DOHH2 (cell line): ENCODE data around the gene P2RY13.

ENCODE experiments used
- H3F3A ChIP-seq: fragments of 200-600 bp; sonication (generic), shearing (Covaris generic); 2 replicates; pipeline ENCODE4 v1.6.0; 2016; ENCODE audit warnings: antibody characterized with exemption, mild to moderate bottlenecking; ENCODE audit not compliant: control insufficient read depth, insufficient read depth
- H3K27ac ChIP-seq: fragments of 200-600 bp; sonication (generic); 2 replicates; pipeline ENCODE4 v1.5.1; 2014; ENCODE audit warnings: low read depth, mild to moderate bottlenecking, low read length, moderate library complexity
- H3K27me3 ChIP-seq: fragments of 200-600 bp; sonication (generic); 2 replicates; pipeline ENCODE4 v1.6.1; 2014; ENCODE audit warnings: mild to moderate bottlenecking, low read length, mixed read lengths; ENCODE audit not compliant: control insufficient read depth
- H3K36me3 ChIP-seq: fragments of 200-600 bp; sonication (generic); 2 replicates; pipeline ENCODE4 v1.6.1; 2014; ENCODE audit warnings: mild to moderate bottlenecking, low read length, moderate library complexity, mixed read lengths; ENCODE audit not compliant: control insufficient read depth
- H3K4me1 ChIP-seq: fragments of 200-600 bp; sonication (generic); 2 replicates; pipeline ENCODE4 v1.6.1; 2014; ENCODE audit warnings: mild to moderate bottlenecking, low read length, mixed read lengths; ENCODE audit not compliant: control insufficient read depth
- H3K4me2 ChIP-seq: fragments of 200-600 bp; sonication (generic); 2 replicates; pipeline ENCODE4 v1.6.0; 2014; ENCODE audit warnings: mild to moderate bottlenecking, low read length, moderate library complexity
- H3K4me3 ChIP-seq: fragments of 200-600 bp; sonication (generic); 2 replicates; pipeline ENCODE4 v1.5.1; 2014; ENCODE audit warnings: mild to moderate bottlenecking, low read length, mixed read lengths
- H3K79me2 ChIP-seq: fragments of 200-600 bp; sonication (generic); 2 replicates; pipeline ENCODE4 v1.6.1; 2014; ENCODE audit warnings: mild to moderate bottlenecking, low read length, mixed read lengths; ENCODE audit not compliant: control insufficient read depth
- H3K9me2 ChIP-seq: fragments of 200-600 bp; sonication (generic); replicated peaks from 2 replicates; pipeline ENCODE4 v1.6.1; 2014; ENCODE audit warnings: mild to moderate bottlenecking, low read length, mixed read lengths; ENCODE audit not compliant: control insufficient read depth
- H3K9me3 ChIP-seq: fragments of 200-600 bp; sonication (generic); 2 replicates; pipeline ENCODE4 v1.6.1; 2014; ENCODE audit warnings: antibody characterized with exemption, low read length, mixed read lengths; ENCODE audit not compliant: control insufficient read depth, insufficient read depth
- H4K20me1 ChIP-seq: fragments of 200-600 bp; sonication (generic); 2 replicates; pipeline ENCODE4 v1.6.0; 2014; ENCODE audit warnings: low read depth, mild to moderate bottlenecking, antibody characterized with exemption, low read length, moderate library complexity; ENCODE audit not compliant: control insufficient read depth, insufficient read depth
- EZH2phosphoT487 ChIP-seq: fragments of 200-600 bp; sonication (generic); IDR thresholded peaks from 2 replicates; pipeline ENCODE4 v1.6.1; 2017; ENCODE audit warnings: borderline replicate concordance, mild to moderate bottlenecking, antibody characterized with exemption, low read length, moderate library complexity, mixed read lengths
- TF ChIP-seq, protein P1 (sequence below): fragments of 200-600 bp; sonication (generic); IDR thresholded peaks from one replicate; pipeline ENCODE4 v1.5.1; 2014; ENCODE audit warnings: antibody characterized with exemption, mild to moderate bottlenecking, low read depth, low read length; ENCODE audit not compliant: poor library complexity, severe bottlenecking

The P2RY13 gene

DNA sequence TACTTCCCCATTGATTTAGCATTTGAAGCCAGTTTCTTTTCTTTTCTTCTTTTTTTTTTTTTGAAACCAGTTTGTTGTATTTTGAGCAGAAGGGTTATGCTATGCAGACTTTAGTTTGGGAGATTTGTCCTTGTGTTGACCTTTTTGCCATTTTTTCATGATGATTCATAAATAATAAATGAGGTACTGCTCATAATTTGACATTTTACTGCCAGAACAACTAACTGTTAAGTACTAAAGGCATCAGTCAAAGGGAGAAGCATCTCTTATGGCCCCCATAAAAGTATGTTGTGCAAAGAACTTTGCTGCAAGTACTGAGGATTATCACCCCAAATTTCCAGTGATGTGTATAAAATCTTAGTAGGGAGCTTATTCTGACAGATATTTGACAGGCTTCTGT lies 11.0 kb downstream of the P2RY13 start:
- H3K4me3 ChIP-seq, result no peak overlapping the region
- H4K20me1 ChIP-seq, result no peaks in the 10 kb centered on the region
- no peak overlapping the region for H3K27ac ChIP-seq
- H3K4me2 ChIP-seq, result no peak overlapping the region
- H3K4me1 ChIP-seq, result no peaks in the 10 kb centered on the region
- no peaks in the 10 kb centered on the region for H3K79me2 ChIP-seq
- no peaks in the 10 kb centered on the region for H3K9me2 ChIP-seq
- H3F3A ChIP-seq, result no peaks in the 10 kb centered on the region
- TF ChIP-seq EZH2phosphoT487, result no peak
- TF ChIP-seq, protein P1, sequence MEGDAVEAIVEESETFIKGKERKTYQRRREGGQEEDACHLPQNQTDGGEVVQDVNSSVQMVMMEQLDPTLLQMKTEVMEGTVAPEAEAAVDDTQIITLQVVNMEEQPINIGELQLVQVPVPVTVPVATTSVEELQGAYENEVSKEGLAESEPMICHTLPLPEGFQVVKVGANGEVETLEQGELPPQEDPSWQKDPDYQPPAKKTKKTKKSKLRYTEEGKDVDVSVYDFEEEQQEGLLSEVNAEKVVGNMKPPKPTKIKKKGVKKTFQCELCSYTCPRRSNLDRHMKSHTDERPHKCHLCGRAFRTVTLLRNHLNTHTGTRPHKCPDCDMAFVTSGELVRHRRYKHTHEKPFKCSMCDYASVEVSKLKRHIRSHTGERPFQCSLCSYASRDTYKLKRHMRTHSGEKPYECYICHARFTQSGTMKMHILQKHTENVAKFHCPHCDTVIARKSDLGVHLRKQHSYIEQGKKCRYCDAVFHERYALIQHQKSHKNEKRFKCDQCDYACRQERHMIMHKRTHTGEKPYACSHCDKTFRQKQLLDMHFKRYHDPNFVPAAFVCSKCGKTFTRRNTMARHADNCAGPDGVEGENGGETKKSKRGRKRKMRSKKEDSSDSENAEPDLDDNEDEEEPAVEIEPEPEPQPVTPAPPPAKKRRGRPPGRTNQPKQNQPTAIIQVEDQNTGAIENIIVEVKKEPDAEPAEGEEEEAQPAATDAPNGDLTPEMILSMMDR, result no peak
- no peaks in the 10 kb centered on the region for H3K27me3 ChIP-seq
- no peaks in the 10 kb centered on the region for H3K36me3 ChIP-seq
- H3K9me3 ChIP-seq, result no peaks in the 10 kb centered on the region

- no peaks in the 10 kb centered on the region for H3K4me1 ChIP-seq
- H3K4me2 ChIP-seq, result no peak within 1 kb of the TSS
- H3K9me3 ChIP-seq, result no peaks in the 10 kb centered on the region
- H3K9me2 ChIP-seq, result no peaks in the 10 kb centered on the region
- no peak within 1 kb of the TSS for H3K27ac ChIP-seq
- no peaks in the 10 kb centered on the region for H4K20me1 ChIP-seq
- no peak within 1 kb of the TSS for H3K4me3 ChIP-seq
- no peaks in the 10 kb centered on the region for H3F3A ChIP-seq
- no peak for TF ChIP-seq EZH2phosphoT487
- TF ChIP-seq, protein P1, result no peak
- H3K79me2 ChIP-seq, result no peaks in the 10 kb centered on the region
- no peaks in the 10 kb centered on the region for H3K36me3 ChIP-seq
- no peaks in the 10 kb centered on the region for H3K27me3 ChIP-seq
Observed at GRCh38 chr3:151316267-151316991, 12.9 kb downstream of the P2RY13 start, which contains the start of gene GPR87. GPR87 (minus strand) TSS chr3:151316820; CDS start chr3:151300100, 16,720 bp downstream.

GRCh38 chr3:151315846-151316245 lies 13.5 kb downstream of the P2RY13 start:
- Histone ChIP-seq H3K4me3 (no peak overlapping the region), H3K4me2 (no peak overlapping the region), H3K79me2 (no peaks in the 10 kb centered on the region), H3K36me3 (no peaks in the 10 kb centered on the region), H3K9me2 (no peaks in the 10 kb centered on the region), H3K9me3 (no peaks in the 10 kb centered on the region), H3F3A (no peaks in the 10 kb centered on the region), H3K27ac (no peak overlapping the region), H3K27me3 (no peaks in the 10 kb centered on the region), H4K20me1 (no peaks in the 10 kb centered on the region), H3K4me1 (no peaks in the 10 kb centered on the region)
- TF ChIP-seq, protein P1, result no peak
- TF ChIP-seq EZH2phosphoT487, result no peak

DNA sequence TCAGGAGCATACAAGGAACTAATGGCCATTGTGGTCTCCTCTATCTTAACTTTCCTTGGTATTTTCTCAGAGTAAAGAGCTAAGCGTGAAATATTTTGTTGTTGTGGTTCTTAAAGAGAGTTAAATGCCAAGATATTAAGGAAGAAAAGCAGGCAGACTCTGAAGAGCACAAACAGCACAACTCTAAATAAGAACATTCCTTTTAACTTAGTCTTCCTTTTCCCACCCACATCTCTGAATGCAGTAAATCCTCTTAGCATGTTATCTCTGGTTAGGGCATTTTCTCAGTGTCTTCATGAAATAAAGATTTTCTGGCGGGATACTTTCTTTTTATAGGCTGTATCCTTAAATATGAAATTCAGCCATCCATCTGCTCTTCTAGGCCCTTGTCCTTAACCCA lies 14.2 kb downstream of the P2RY13 start:
- Histone ChIP-seq H3K36me3 (no peaks in the 10 kb centered on the region), H3K4me2 (no peak overlapping the region), H4K20me1 (no peaks in the 10 kb centered on the region), H3K79me2 (no peaks in the 10 kb centered on the region), H3K4me1 (no peaks in the 10 kb centered on the region), H3K27me3 (no peaks in the 10 kb centered on the region), H3K27ac (no peak overlapping the region), H3K9me2 (no peaks in the 10 kb centered on the region), H3F3A (no peaks in the 10 kb centered on the region), H3K4me3 (no peak overlapping the region), H3K9me3 (no peaks in the 10 kb centered on the region)
- TF ChIP-seq EZH2phosphoT487, result no peak
- TF ChIP-seq, protein P1, result no peak
